Activated CD4-positive, CD25-positive, alpha-beta regulatory T cell (primary cell): ENCODE data around the gene TMEM8B.
"Not testable (repeated sequence)": the region's sequence is repeated elsewhere in the genome, so short reads cannot be mapped to it uniquely, and the experiment has no call there.

Experiments used
- DNase-seq, 4 experiments: peaks; one replicate each; lab custom pipeline; 2025; lab: John Stamatoyannopoulos, UW

The TMEM8B gene

GRCh38 chr9:35868933-35869332 is 39.9 kb downstream of the TMEM8B start:
- no peak for DNase-seq

GRCh38 chr9:35869621-35870216 is 40.7 kb downstream of the TMEM8B start:
- DNase-seq = no peak

GRCh38 chr9:35870351-35870923 is 41.4 kb downstream of the TMEM8B start, which contains the start of gene OR13J1:
Gene OR13J1, minus strand, starts transcription at chr9:35870401. Its CDS starts 0 bp downstream, at chr9:35870401.
- DNase-seq = no peak

- DNase-seq = no peak
These were observed 42.5 kb downstream of the TMEM8B start for GRCh38 chr9:35871545-35871944.

- no peak for DNase-seq
These were observed 43.5 kb downstream of the TMEM8B start for GRCh38 chr9:35872505-35872904.

- peak; percentile 64 to 79 (median 74) for DNase-seq
These were observed 53.3 kb downstream of the TMEM8B start for GRCh38 chr9:35882263-35882848.

GRCh38 chr9:35882996-35883395 is 54.0 kb downstream of the TMEM8B start:
- no peak for DNase-seq

GRCh38 chr9:35884908-35885307 is 55.9 kb downstream of the TMEM8B start:
- not testable (repeated sequence) for DNase-seq

GRCh38 chr9:35891646-35892045 is 62.6 kb downstream of the TMEM8B start:
- no peak for DNase-seq

GRCh38 chr9:35892051-35892450 is 63.0 kb downstream of the TMEM8B start:
- no peak for DNase-seq

- DNase-seq = no peak
These were observed 67.5 kb downstream of the TMEM8B start for GRCh38 chr9:35896570-35896969.

GRCh38 chr9:35897376-35898099 is 68.5 kb downstream of the TMEM8B start:
- not testable (repeated sequence) for DNase-seq

GRCh38 chr9:35898337-35898736 is 69.3 kb downstream of the TMEM8B start:
- DNase-seq = no peak

- DNase-seq = no peak
These were observed 70.0 kb downstream of the TMEM8B start for GRCh38 chr9:35899021-35899420.

- DNase-seq = no peak
These were observed 74.0 kb downstream of the TMEM8B start for GRCh38 chr9:35903049-35903448.

- no peak for DNase-seq
These were observed 75.3 kb downstream of the TMEM8B start for GRCh38 chr9:35904338-35904737.

- no peak for DNase-seq
These were observed 76.2 kb downstream of the TMEM8B start for GRCh38 chr9:35905051-35905781.

- no peak for DNase-seq
These were observed 77.1 kb downstream of the TMEM8B start, which contains the start of gene HRCT1 for GRCh38 chr9:35905912-35906679. Gene HRCT1, plus strand, starts transcription at chr9:35906202. Its CDS starts 86 bp downstream, at chr9:35906288.

GRCh38 chr9:35906923-35907699 is 78.1 kb downstream of the TMEM8B start:
- DNase-seq = no peak

GRCh38 chr9:35907711-35908503 is 78.9 kb downstream of the TMEM8B start:
- no peak for DNase-seq
